IPS-11a (cell line): ENCODE data around the gene GBP4.

Source experiments
- H3K4me3 ChIP-seq: one replicate; pipeline ENCODE4 v1.5.1; 2013; ENCODE audit warnings: low read depth, low read length, control low read depth

Gene GBP4

GRCh38 chr1:89171067-89171438, 27.7 kb downstream of the GBP4 start:
- no peak overlapping the region for H3K4me3 ChIP-seq

GRCh38 chr1:89170170-89171066, 28.3 kb downstream of the GBP4 start:
- no peak overlapping the region for H3K4me3 ChIP-seq

GRCh38 chr1:89169166-89169565, 29.6 kb downstream of the GBP4 start:
- no peak overlapping the region for H3K4me3 ChIP-seq

- H3K4me3 ChIP-seq: no peak overlapping the region
Measured at GRCh38 chr1:89167590-89168230, 31.0 kb downstream of the GBP4 start.

GRCh38 chr1:89166705-89167104, 32.0 kb downstream of the GBP4 start:
- H3K4me3 ChIP-seq: no peak overlapping the region

- no peak overlapping the region for H3K4me3 ChIP-seq
Measured at GRCh38 chr1:89165811-89166210, 32.9 kb downstream of the GBP4 start.

GRCh38 chr1:89151047-89151446, 47.7 kb downstream of the GBP4 start:
- no peak overlapping the region for H3K4me3 ChIP-seq

GRCh38 chr1:89149976-89150375, 48.8 kb downstream of the GBP4 start:
- no peak overlapping the region for H3K4me3 ChIP-seq

- no peak overlapping the region for H3K4me3 ChIP-seq
Measured at GRCh38 chr1:89149229-89149628, 49.5 kb downstream of the GBP4 start.

- no peak overlapping the region for H3K4me3 ChIP-seq
Measured at GRCh38 chr1:89147678-89148658, 50.8 kb downstream of the GBP4 start.

- H3K4me3 ChIP-seq: no peak overlapping the region
Measured at GRCh38 chr1:89146721-89147120, 52.0 kb downstream of the GBP4 start.

- no peak overlapping the region for H3K4me3 ChIP-seq
Measured at GRCh38 chr1:89143484-89143883, 55.3 kb downstream of the GBP4 start.

- no peak overlapping the region for H3K4me3 ChIP-seq
Measured at GRCh38 chr1:89142160-89142559, 56.6 kb downstream of the GBP4 start.

GRCh38 chr1:89133747-89134146, 65.0 kb downstream of the GBP4 start:
- no peak overlapping the region for H3K4me3 ChIP-seq
